Uterus (tissue), 4 donors: ENCODE measurements around the gene EMP2. TPM values are rescaled to one million over a fixed set of nuclear protein-coding genes. Genes with fewer than 3 reads are reported as not detected.

Experiments used
- DNase-seq, 2 donors: peaks; one replicate each; pipeline ENCODE4 v3.0.0-alpha.2; 2019 to 2020
- H3K27ac ChIP-seq, 2 donors: fragments of 200-600 bp; sonication (generic); 1 replicate in 1 of 2; 2 replicates in 1 of 2; pipeline ENCODE4 v1.5.1; 2016 to 2018
- H3K27me3 ChIP-seq, 2 donors: fragments of 200-600 bp; sonication (generic); one replicate each; pipeline ENCODE4 v1.5.1; 2018 to 2019; ENCODE audit warnings: control low read depth in 1 of 2
- H3K36me3 ChIP-seq, 2 donors: fragments of 200-600 bp; sonication (generic); one replicate each; pipeline ENCODE4 v1.5.1; 2019; ENCODE audit warnings: control low read depth in 1 of 2
- H3K4me1 ChIP-seq, 2 donors: fragments of 200-600 bp; sonication (generic); one replicate each; pipeline ENCODE4 v1.5.1; 2018 to 2019; ENCODE audit warnings: control low read depth in 1 of 2
- H3K4me3 ChIP-seq, 2 donors: fragments of 200-600 bp; sonication (generic); 1 replicate in 1 of 2; 2 replicates in 1 of 2; pipeline ENCODE4 v1.5.1; 2018 to 2019; ENCODE audit warnings: mild to moderate bottlenecking in 1 of 2
- H3K9me3 ChIP-seq, 2 donors: fragments of 200-600 bp; sonication (generic); one replicate each; pipeline ENCODE4 v1.5.1; 2019; ENCODE audit warnings: control low read depth in 1 of 2
- POLR2A ChIP-seq, 2 donors: fragments of 450-650 bp; IDR thresholded peaks; one replicate each; pipeline ENCODE4 v1.6.1; 2016; ENCODE audit warnings: antibody characterized with exemption in 2 of 2, mild to moderate bottlenecking in 1 of 2, moderate library complexity in 1 of 2
- intact Hi-C: fragments of 100-400 bp; cut with DNase I; formaldehyde crosslinking; loops from one replicate; pipeline ENCODE4 v1.15.1; 2023; ENCODE audit warnings: low total_unique reads
- small RNA-seq: library from RNA; depleted of rRNA; stranded (forward); fragments of <200 nt; gene quantifications from one replicate; pipeline ENCODE3, GENCODE V24; 2016
- total RNA-seq, 4 donors: library from RNA; depleted of rRNA in 3 of 4; stranded (reverse); fragments of >200 nt in 3 of 4; gene quantifications; one replicate each; pipeline versions ENCODE4 v1.1.0 to v1.2.4, GENCODE V29; 2014 to 2023
- TF ChIP-seq, protein P1 (sequence below), 4 experiments: fragments of 200-600 bp in 2 of 4; fragments of 450-650 bp in 2 of 4; sonication (generic) in 2 of 4; IDR thresholded peaks; one replicate each; pipeline ENCODE4 v1.5.1; 2016 to 2019; ENCODE audit warnings: antibody characterized with exemption in 4 of 4, mild to moderate bottlenecking in 2 of 4, moderate library complexity in 1 of 4
- donor health status: DM: yes; HTN: yes; CAD: no.

The EMP2 gene
- total RNA-seq, 4 donors from 2014 or later: 16.4 to 88.3 (median 32.1) TPM

GRCh38 chr16:10493276-10493675, 87.1 kb downstream of the EMP2 start:
- DNase-seq: no peak
- Histone ChIP-seq H3K36me3 (no peaks in the 10 kb centered on the region), H3K4me3 (no peak overlapping the region), H3K27me3 (no peaks in the 10 kb centered on the region), H3K4me1 (no peaks in the 10 kb centered on the region), H3K27ac (no peak overlapping the region), H3K9me3 (no peaks in the 10 kb centered on the region)
- intact Hi-C loops: no loop called here
- TF ChIP-seq POLR2A (IDR thresholded peaks at IDR 0.05): no peak
- TF ChIP-seq, protein P1, sequence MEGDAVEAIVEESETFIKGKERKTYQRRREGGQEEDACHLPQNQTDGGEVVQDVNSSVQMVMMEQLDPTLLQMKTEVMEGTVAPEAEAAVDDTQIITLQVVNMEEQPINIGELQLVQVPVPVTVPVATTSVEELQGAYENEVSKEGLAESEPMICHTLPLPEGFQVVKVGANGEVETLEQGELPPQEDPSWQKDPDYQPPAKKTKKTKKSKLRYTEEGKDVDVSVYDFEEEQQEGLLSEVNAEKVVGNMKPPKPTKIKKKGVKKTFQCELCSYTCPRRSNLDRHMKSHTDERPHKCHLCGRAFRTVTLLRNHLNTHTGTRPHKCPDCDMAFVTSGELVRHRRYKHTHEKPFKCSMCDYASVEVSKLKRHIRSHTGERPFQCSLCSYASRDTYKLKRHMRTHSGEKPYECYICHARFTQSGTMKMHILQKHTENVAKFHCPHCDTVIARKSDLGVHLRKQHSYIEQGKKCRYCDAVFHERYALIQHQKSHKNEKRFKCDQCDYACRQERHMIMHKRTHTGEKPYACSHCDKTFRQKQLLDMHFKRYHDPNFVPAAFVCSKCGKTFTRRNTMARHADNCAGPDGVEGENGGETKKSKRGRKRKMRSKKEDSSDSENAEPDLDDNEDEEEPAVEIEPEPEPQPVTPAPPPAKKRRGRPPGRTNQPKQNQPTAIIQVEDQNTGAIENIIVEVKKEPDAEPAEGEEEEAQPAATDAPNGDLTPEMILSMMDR (IDR thresholded peaks at IDR 0.05): no peak

- Histone ChIP-seq H3K4me1 (no peaks in the 10 kb centered on the region), H3K36me3 (no peaks in the 10 kb centered on the region), H3K27ac (no peak overlapping the region), H3K27me3 (no peaks in the 10 kb centered on the region), H3K9me3 (no peaks in the 10 kb centered on the region), H3K4me3 (no peak overlapping the region)
- intact Hi-C loops: no loop called here
- DNase-seq: no peak
- TF ChIP-seq, protein P1 (IDR thresholded peaks at IDR 0.05): no peak
- TF ChIP-seq POLR2A (IDR thresholded peaks at IDR 0.05): no peak
Observed at GRCh38 chr16:10490141-10490540, 90.3 kb downstream of the EMP2 start.

GRCh38 chr16:10485698-10486382, 94.6 kb downstream of the EMP2 start:
- Histone ChIP-seq H3K27me3 (no peaks in the 10 kb centered on the region), H3K4me1 (no peaks in the 10 kb centered on the region), H3K9me3 (no peaks in the 10 kb centered on the region), H3K4me3 (no peak overlapping the region), H3K27ac (no peak overlapping the region), H3K36me3 (no peaks in the 10 kb centered on the region)
- no peak for DNase-seq
- TF ChIP-seq, protein P1 (IDR thresholded peaks at IDR 0.05): no peak
- no peak for TF ChIP-seq POLR2A (IDR thresholded peaks at IDR 0.05)
- intact Hi-C loops: no loop called here

- Histone ChIP-seq H3K36me3 (no peaks in the 10 kb centered on the region), H3K4me1 (no peaks in the 10 kb centered on the region), H3K4me3 (no peak overlapping the region), H3K27me3 (no peaks in the 10 kb centered on the region), H3K9me3 (no peaks in the 10 kb centered on the region), H3K27ac (no peak overlapping the region)
- intact Hi-C loops: no loop called here
- DNase-seq: no peak
- TF ChIP-seq POLR2A (IDR thresholded peaks at IDR 0.05): no peak
- TF ChIP-seq, protein P1 (IDR thresholded peaks at IDR 0.05): no peak
Observed at GRCh38 chr16:10485159-10485558, 95.2 kb downstream of the EMP2 start.

- TF ChIP-seq, protein P1 (IDR thresholded peaks at IDR 0.05): no peak
- no peak for TF ChIP-seq POLR2A (IDR thresholded peaks at IDR 0.05)
- no peak for DNase-seq
- no peaks in the 10 kb centered on the region for H3K9me3 ChIP-seq
- H3K4me3 ChIP-seq: no peak overlapping the region
- no peaks in the 10 kb centered on the region for H3K36me3 ChIP-seq
- intact Hi-C loops: no loop called here
- H3K27ac ChIP-seq: no peak overlapping the region
- H3K27me3 ChIP-seq: no peaks in the 10 kb centered on the region
- H3K4me1 ChIP-seq: no peaks in the 10 kb centered on the region
Observed at GRCh38 chr16:10480151-10480550, 100.2 kb downstream of the EMP2 start.

Small RNAs within 50 kb of the gene (small RNA-seq; reads per million reads assigned to genes)
- gene RNU6-633P: not detected

Other genes with a start within 250 kb of the EMP2 start
- 10 to 100 TPM in 1 of 4 donors, 1 to 10 TPM in 2, not detected in 1; 6.4 to 21.7 (median 6.9) TPM for gene ATF7IP2, start 194.5 kb downstream of the EMP2 start, total RNA-seq
- gene TEKT5, start 114.3 kb upstream of the EMP2 start, total RNA-seq: under 1 TPM in 1 of 4 donors, not detected in 3; 0.62 TPM
- gene NUBP1, start 163.2 kb upstream of the EMP2 start, total RNA-seq: 10 to 100 TPM; 13.8 to 46.2 (median 26.7) TPM
- 1 to 10 TPM in 2 of 4 donors, under 1 TPM in 1, not detected in 1; 0.29 to 8.0 (median 7.6) TPM for gene TVP23A, start 238.2 kb upstream of the EMP2 start, total RNA-seq